Osteoblast (primary cell): ENCODE measurements around the gene GLTP. TPM values are rescaled to one million over a fixed set of nuclear protein-coding genes. Genes with fewer than 3 reads are reported as not detected.

Source experiments
- DNase-seq: peaks from one replicate; pipeline ENCODE4 v3.0.0; 2011; ENCODE audit warnings: low spot score, mixed read lengths; ENCODE audit not compliant: insufficient read length; ENCODE audit errors: missing footprints
- H2AFZ ChIP-seq: 2 replicates; pipeline ENCODE4 v1.6.0; 2011; ENCODE audit warnings: mild to moderate bottlenecking, low read length
- H3K27ac ChIP-seq: 2 replicates; pipeline ENCODE4 v1.5.1; 2011; ENCODE audit warnings: mild to moderate bottlenecking, low read depth, low read length, moderate library complexity
- H3K27me3 ChIP-seq: 2 replicates; pipeline ENCODE4 v1.6.0; 2012; ENCODE audit warnings: mild to moderate bottlenecking, control low read depth, inconsistent platforms, low read length, moderate library complexity; ENCODE audit not compliant: insufficient read depth
- H3K36me3 ChIP-seq: 2 replicates; pipeline ENCODE4 v1.5.1; 2011; ENCODE audit warnings: mild to moderate bottlenecking, low read length, control low read depth, moderate library complexity; ENCODE audit not compliant: insufficient read depth
- H3K4me1 ChIP-seq: 2 replicates; pipeline ENCODE4 v1.5.1; 2011; ENCODE audit warnings: mild to moderate bottlenecking, low read length, control low read depth, moderate library complexity; ENCODE audit not compliant: insufficient read depth
- H3K4me2 ChIP-seq: 2 replicates; pipeline ENCODE4 v1.6.0; 2011; ENCODE audit warnings: mild to moderate bottlenecking, low read length; ENCODE audit not compliant: insufficient read depth
- H3K4me3 ChIP-seq: fragments of 200-600 bp; sonication (generic); 3 replicates; pipeline ENCODE4 v1.5.1; 2012; ENCODE audit warnings: mild to moderate bottlenecking, low read length, inconsistent platforms; ENCODE audit not compliant: insufficient read depth
- H3K79me2 ChIP-seq: 2 replicates; pipeline ENCODE4 v1.6.0; 2012; ENCODE audit warnings: mild to moderate bottlenecking, low read length, control low read depth, inconsistent platforms; ENCODE audit not compliant: insufficient read depth
- H3K9me3 ChIP-seq: 2 replicates; pipeline ENCODE4 v1.5.1; 2011; ENCODE audit warnings: low read depth, low read length, control low read depth
- H4K20me1 ChIP-seq: 2 replicates; pipeline ENCODE4 v1.6.0; 2012; ENCODE audit warnings: mild to moderate bottlenecking, low read length, control low read depth; ENCODE audit not compliant: insufficient read depth
- total RNA-seq: library from RNA; depleted of rRNA; stranded (reverse); fragments of >200 nt; gene quantifications from 2 replicates; pipeline ENCODE4 v1.2.3, GENCODE V29; 2012
- TF ChIP-seq, protein P1 (sequence below): IDR thresholded peaks from 2 replicates; pipeline ENCODE4 v1.5.1; 2011; ENCODE audit warnings: mild to moderate bottlenecking, low read depth, low read length, moderate library complexity; ENCODE audit errors: extremely low read depth

Gene GLTP
- total RNA-seq, 1 donor: 50.3 TPM

DNA sequence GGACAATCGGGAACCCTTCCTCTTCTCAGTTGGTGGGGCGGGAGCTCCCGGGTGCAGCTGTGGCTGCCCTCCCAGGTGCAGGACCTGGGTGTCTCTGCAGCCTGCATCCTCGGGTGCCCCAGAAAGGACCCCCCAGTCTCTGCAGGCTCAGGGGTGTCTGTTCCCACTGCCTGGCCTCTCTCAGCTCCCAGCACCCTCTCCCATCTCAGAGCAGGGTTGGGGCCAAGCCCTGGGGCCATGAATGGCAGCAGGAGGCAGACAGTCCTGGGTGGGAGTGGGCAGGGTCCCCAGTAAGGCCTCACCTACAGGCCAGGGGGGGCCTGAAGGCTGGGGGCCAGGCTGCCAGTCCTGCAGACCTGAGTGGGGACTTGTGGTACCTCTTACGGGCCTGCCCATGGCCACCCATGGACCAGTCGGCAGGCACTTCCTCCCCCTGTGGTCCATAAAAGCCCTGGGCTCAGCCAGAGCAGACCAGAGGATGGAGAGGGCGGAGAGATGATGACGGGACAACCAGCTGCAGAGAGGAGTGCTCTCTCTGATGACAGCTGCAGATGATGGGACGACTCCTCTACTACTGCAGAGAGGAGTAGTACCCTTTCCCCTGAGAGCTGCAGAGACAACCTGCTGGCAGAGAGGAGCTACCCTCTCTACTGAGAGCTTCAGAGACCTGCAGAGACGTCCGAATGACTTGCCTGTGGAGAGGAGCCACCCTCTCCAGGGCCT, 46.3 kb upstream of the GLTP start:
- Histone ChIP-seq H3K4me2 (no peak overlapping the region), H3K27ac (no peak overlapping the region), H2AFZ (no peak overlapping the region), H3K36me3 (peaks cover 23% of the 10 kb centered on the region), H3K4me1 (no peaks in the 10 kb centered on the region), H3K79me2 (no peaks in the 10 kb centered on the region), H3K4me3 (no peak overlapping the region), H3K27me3 (no peaks in the 10 kb centered on the region), H4K20me1 (no peaks in the 10 kb centered on the region), H3K9me3 (no peaks in the 10 kb centered on the region)
- TF ChIP-seq, protein P1, sequence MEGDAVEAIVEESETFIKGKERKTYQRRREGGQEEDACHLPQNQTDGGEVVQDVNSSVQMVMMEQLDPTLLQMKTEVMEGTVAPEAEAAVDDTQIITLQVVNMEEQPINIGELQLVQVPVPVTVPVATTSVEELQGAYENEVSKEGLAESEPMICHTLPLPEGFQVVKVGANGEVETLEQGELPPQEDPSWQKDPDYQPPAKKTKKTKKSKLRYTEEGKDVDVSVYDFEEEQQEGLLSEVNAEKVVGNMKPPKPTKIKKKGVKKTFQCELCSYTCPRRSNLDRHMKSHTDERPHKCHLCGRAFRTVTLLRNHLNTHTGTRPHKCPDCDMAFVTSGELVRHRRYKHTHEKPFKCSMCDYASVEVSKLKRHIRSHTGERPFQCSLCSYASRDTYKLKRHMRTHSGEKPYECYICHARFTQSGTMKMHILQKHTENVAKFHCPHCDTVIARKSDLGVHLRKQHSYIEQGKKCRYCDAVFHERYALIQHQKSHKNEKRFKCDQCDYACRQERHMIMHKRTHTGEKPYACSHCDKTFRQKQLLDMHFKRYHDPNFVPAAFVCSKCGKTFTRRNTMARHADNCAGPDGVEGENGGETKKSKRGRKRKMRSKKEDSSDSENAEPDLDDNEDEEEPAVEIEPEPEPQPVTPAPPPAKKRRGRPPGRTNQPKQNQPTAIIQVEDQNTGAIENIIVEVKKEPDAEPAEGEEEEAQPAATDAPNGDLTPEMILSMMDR: no peak
- no peak for DNase-seq

DNA sequence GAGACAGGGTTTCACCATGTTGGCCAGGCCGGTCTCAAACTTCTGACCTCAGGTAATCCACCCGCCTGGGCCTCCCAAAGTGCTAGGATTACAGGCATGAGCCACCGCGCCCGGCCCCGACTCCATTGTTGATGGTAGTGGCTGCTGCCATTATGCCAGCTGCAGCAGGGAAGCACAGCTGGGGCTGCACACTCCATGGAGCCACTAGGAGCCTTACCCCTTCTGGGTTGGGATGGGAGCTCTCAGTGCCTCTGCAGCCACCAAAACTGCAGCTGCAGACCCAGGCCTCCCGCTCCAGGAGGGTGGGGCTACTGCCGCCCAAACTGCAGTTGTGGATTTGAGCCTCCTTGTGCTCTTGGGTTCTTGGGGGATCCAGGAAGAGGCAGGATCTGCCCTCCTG, 45.7 kb upstream of the GLTP start:
- Histone ChIP-seq H3K9me3 (no peaks in the 10 kb centered on the region), H2AFZ (no peak overlapping the region), H3K4me3 (no peak overlapping the region), H3K79me2 (no peaks in the 10 kb centered on the region), H4K20me1 (no peaks in the 10 kb centered on the region), H3K4me1 (no peaks in the 10 kb centered on the region), H3K4me2 (no peak overlapping the region), H3K27ac (no peak overlapping the region), H3K27me3 (no peaks in the 10 kb centered on the region), H3K36me3 (peaks cover 17% of the 10 kb centered on the region)
- no peak for DNase-seq
- TF ChIP-seq, protein P1: no peak

DNA sequence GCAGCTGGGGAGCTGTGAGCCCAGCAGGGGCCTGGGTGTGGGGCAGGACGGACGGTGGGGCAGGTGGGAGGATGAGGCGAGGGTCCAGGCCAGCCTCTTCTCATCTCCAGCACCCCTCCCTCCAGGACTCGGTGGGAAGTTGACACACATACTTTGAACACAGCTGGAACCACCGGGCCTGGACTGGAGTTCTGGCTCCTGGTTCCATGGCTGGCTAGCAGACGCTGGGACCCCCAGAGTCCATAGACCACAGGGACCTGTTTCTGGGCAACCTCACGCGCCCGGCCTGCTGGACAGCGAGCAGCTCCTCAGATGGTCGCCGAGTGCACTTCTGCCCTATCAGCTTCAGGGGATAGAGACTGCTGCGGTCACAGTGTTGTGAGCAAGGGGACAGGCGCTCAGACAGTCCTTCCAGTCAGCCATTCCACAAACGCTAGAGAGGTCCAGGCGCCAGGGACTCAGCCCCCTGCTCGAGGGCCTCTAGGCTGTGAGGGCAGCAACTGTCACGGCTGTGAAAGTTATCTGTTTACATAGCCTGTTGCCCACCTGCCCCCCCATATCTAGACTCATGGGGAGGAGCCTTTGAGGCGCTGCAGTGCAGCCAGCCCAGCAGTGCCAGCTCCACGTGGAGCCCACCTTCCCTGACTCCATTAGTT, 45.0 kb upstream of the GLTP start:
- no peaks in the 10 kb centered on the region for H3K4me1 ChIP-seq
- TF ChIP-seq, protein P1: no peak
- H3K27me3 ChIP-seq: no peaks in the 10 kb centered on the region
- peaks cover 12% of the 10 kb centered on the region for H3K36me3 ChIP-seq
- no peak overlapping the region for H3K4me2 ChIP-seq
- H2AFZ ChIP-seq: no peak overlapping the region
- no peak overlapping the region for H3K4me3 ChIP-seq
- H3K79me2 ChIP-seq: no peaks in the 10 kb centered on the region
- no peak overlapping the region for H3K27ac ChIP-seq
- no peak for DNase-seq
- no peaks in the 10 kb centered on the region for H3K9me3 ChIP-seq
- H4K20me1 ChIP-seq: no peaks in the 10 kb centered on the region

DNA sequence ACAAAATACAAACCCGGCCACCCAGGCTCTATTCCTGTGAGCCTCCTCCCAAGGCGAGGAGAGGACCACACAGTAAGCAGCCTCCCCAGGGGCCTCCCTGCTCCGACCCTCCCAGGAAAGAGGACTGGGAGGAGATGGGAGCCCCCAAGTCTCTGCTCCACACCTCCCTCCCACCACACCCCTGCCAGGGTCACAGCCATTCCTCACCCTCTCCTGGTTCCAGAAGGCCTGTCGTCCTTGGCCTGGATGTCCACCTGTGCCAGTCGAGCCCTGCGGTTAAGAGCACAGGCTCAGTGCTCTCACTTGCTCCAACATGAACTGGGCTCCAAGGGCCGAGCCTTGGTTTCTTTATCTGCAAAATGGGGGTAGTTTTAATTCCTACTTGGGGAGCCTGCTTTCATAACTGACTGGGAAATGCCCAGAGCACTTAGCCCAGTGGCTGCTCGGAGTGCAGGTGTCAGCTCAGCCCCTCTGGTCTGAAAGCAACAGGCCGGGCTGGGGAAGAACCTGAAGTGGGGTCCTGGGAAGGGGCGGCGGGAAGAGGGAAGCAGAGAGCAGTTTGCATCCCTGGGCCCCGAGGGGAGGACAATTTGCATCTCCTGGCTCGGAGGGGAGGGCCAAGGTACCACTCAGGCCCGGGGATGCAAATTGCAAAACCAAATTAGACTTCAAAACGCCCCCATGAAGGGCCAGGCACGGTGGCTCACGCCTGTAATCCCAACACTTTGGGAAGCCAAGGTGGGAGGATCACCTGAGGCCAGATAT, 43.3 kb upstream of the GLTP start:
- H3K79me2 ChIP-seq: no peaks in the 10 kb centered on the region
- H3K4me3 ChIP-seq: no peak overlapping the region
- H3K4me2 ChIP-seq: no peak overlapping the region
- H3K4me1 ChIP-seq: no peaks in the 10 kb centered on the region
- DNase-seq: no peak
- H3K9me3 ChIP-seq: no peaks in the 10 kb centered on the region
- no peak overlapping the region for H2AFZ ChIP-seq
- H4K20me1 ChIP-seq: no peaks in the 10 kb centered on the region
- H3K36me3 ChIP-seq: peaks cover 15% of the 10 kb centered on the region
- H3K27me3 ChIP-seq: no peaks in the 10 kb centered on the region
- TF ChIP-seq, protein P1: no peak
- no peak overlapping the region for H3K27ac ChIP-seq
